HepG2 (cell line): Measurements from ENCODE around the gene ESF1. TPM values are rescaled to one million over a fixed set of nuclear protein-coding genes. Genes with fewer than 3 reads are reported as not detected.
A peak's percentile ranks its signal among the peaks of the same experiment; 100 is the strongest.

Experiments
- AFF4 ChIP-seq: sonication (generic); formaldehyde crosslinking; IDR thresholded peaks from 2 replicates; pipeline ENCODE4 v1.4.0; 2020; ENCODE audit warnings: missing genetic modification reagents
- AKAP8 ChIP-seq: sonication (generic); formaldehyde crosslinking; IDR thresholded peaks from 2 replicates; pipeline ENCODE4 v1.5.1; 2020; ENCODE audit warnings: mild to moderate bottlenecking, missing genetic modification reagents
- ATF2 ChIP-seq: sonication (generic); formaldehyde crosslinking; IDR thresholded peaks from 2 replicates; pipeline ENCODE4 v1.4.0; 2020; ENCODE audit warnings: missing genetic modification reagents
- CERS6 ChIP-seq: sonication (generic); formaldehyde crosslinking; IDR thresholded peaks from 2 replicates; pipeline ENCODE4 v1.5.0; 2020; ENCODE audit warnings: missing genetic modification reagents
- KDM5B ChIP-seq: sonication (generic); formaldehyde crosslinking; IDR thresholded peaks from 2 replicates; pipeline ENCODE4 v1.4.0; 2020; ENCODE audit warnings: missing genetic modification reagents, mild to moderate bottlenecking, borderline replicate concordance
- PAX8 ChIP-seq: sonication (generic); formaldehyde crosslinking; IDR thresholded peaks from 2 replicates; pipeline ENCODE4 v1.8.0; 2022; ENCODE audit warnings: mild to moderate bottlenecking, missing genetic modification reagents, borderline replicate concordance
- ZC3H13 ChIP-seq: sonication (generic); formaldehyde crosslinking; IDR thresholded peaks from 2 replicates; pipeline ENCODE4 v1.8.1; 2023; ENCODE audit warnings: mild to moderate bottlenecking, missing genetic modification reagents, moderate library complexity
- ZFP41 ChIP-seq: sonication (generic); formaldehyde crosslinking; IDR thresholded peaks from 2 replicates; pipeline ENCODE4 v1.4.0; 2020; ENCODE audit warnings: mild to moderate bottlenecking, missing genetic modification reagents, borderline replicate concordance
- ZNF121 ChIP-seq: sonication (generic); formaldehyde crosslinking; IDR thresholded peaks from 2 replicates; pipeline ENCODE4 v1.5.0; 2020; ENCODE audit warnings: mild to moderate bottlenecking, missing genetic modification reagents
- ZNF335 ChIP-seq: sonication (generic); formaldehyde crosslinking; IDR thresholded peaks from 2 replicates; pipeline ENCODE4 v1.4.0; 2020; ENCODE audit warnings: missing genetic modification reagents
- ZNF350 ChIP-seq: sonication (generic); formaldehyde crosslinking; IDR thresholded peaks from 2 replicates; pipeline ENCODE4 v1.4.0; 2020; ENCODE audit warnings: mild to moderate bottlenecking, low read depth, missing genetic modification reagents, borderline replicate concordance
- ZNF558 ChIP-seq: sonication (generic); formaldehyde crosslinking; IDR thresholded peaks from 2 replicates; pipeline ENCODE4 v1.9.0; 2022; ENCODE audit warnings: mild to moderate bottlenecking, missing genetic modification reagents, borderline replicate concordance
- ZNF619 ChIP-seq: sonication (generic); formaldehyde crosslinking; IDR thresholded peaks from 2 replicates; pipeline ENCODE4 v1.4.0; 2020; ENCODE audit warnings: mild to moderate bottlenecking, missing genetic modification reagents
- ZSCAN25 ChIP-seq: sonication (generic); formaldehyde crosslinking; IDR thresholded peaks from 2 replicates; pipeline ENCODE4 v1.8.0; 2022; ENCODE audit warnings: mild to moderate bottlenecking, missing genetic modification reagents
- polyA plus RNA-seq, 8 experiments: library from polyadenylated mRNA; depleted of rRNA in 3 of 8; stranded (reverse) in 7 of 8; unstranded in 1 of 8; fragments of >200 nt; fragmentation: Illumina TruSeq in 4 of 8; extraction: Trizol in 4 of 8; gene quantifications; 2 replicates each; pipeline versions ENCODE4 v1.2.1 to v1.2.3, GENCODE V29; 2011 to 2016; ENCODE audit warnings: low read depth in 4 of 8, missing spikeins in 1 of 8, mixed read lengths in 1 of 8; ENCODE audit not compliant: insufficient read depth in 1 of 8
- total RNA-seq, 5 experiments: library from RNA; depleted of rRNA; stranded (reverse); fragments of >200 nt; fragmentation: Illumina TruSeq; extraction: Trizol; gene quantifications; 2 replicates each; pipeline ENCODE4 v1.2.3, GENCODE V29; 2016; ENCODE audit warnings: low read depth in 1 of 5
- TF ChIP-seq, protein P1 (sequence below): sonication (generic); formaldehyde crosslinking; IDR thresholded peaks from 2 replicates; pipeline ENCODE4 v1.5.1; 2020; ENCODE audit warnings: missing genetic modification reagents, mild to moderate bottlenecking, borderline replicate concordance
- TF ChIP-seq, protein P2 (sequence below): sonication (generic); formaldehyde crosslinking; conservative IDR thresholded peaks from 2 replicates; pipeline ENCODE4 v1.4.0; 2020; ENCODE audit warnings: missing genetic modification reagents
- TF ChIP-seq, protein P3 (sequence below): sonication (generic); formaldehyde crosslinking; IDR thresholded peaks from 2 replicates; pipeline ENCODE4 v1.5.0; 2020; ENCODE audit warnings: missing genetic modification reagents, mild to moderate bottlenecking, borderline replicate concordance

The ESF1 gene
- total and polyA plus RNA-seq, 2 of the 13 experiments (the other 11 are each of a cell fraction or from before 2014, with no cell fraction given): 7.3 to 66.9 TPM

GRCh38 chr20:13681248-13682125 is 103.2 kb downstream of the ESF1 start (continued):
- TF ChIP-seq ATF2 (CRISPR knock-in tag) (peak; percentile 99), ZNF619 (no peak), AFF4 (CRISPR knock-in tag) (no peak), PAX8 (CRISPR knock-in tag) (no peak), ZC3H13 (no peak), ZSCAN25 (CRISPR knock-in tag) (no peak), ZNF335 (CRISPR knock-in tag) (peak; percentile 81; the same call in 1 of the 2 replicates), KDM5B (CRISPR knock-in tag) (no peak), ZNF350 (CRISPR knock-in tag) (no peak), ZNF558 (peak; percentile 70; the same call in 1 of the 2 replicates), ZNF121 (peak; percentile 86), ZFP41 (CRISPR knock-in tag) (no peak), CERS6 (CRISPR knock-in tag) (no peak), AKAP8 (no peak)
- TF ChIP-seq, protein P1, sequence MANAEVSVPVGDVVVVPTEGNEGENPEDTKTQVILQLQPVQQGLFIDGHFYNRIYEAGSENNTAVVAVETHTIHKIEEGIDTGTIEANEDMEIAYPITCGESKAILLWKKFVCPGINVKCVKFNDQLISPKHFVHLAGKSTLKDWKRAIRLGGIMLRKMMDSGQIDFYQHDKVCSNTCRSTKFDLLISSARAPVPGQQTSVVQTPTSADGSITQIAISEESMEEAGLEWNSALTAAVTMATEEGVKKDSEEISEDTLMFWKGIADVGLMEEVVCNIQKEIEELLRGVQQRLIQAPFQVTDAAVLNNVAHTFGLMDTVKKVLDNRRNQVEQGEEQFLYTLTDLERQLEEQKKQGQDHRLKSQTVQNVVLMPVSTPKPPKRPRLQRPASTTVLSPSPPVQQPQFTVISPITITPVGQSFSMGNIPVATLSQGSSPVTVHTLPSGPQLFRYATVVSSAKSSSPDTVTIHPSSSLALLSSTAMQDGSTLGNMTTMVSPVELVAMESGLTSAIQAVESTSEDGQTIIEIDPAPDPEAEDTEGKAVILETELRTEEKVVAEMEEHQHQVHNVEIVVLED (CRISPR knock-in tag): no peak
- TF ChIP-seq, protein P2, sequence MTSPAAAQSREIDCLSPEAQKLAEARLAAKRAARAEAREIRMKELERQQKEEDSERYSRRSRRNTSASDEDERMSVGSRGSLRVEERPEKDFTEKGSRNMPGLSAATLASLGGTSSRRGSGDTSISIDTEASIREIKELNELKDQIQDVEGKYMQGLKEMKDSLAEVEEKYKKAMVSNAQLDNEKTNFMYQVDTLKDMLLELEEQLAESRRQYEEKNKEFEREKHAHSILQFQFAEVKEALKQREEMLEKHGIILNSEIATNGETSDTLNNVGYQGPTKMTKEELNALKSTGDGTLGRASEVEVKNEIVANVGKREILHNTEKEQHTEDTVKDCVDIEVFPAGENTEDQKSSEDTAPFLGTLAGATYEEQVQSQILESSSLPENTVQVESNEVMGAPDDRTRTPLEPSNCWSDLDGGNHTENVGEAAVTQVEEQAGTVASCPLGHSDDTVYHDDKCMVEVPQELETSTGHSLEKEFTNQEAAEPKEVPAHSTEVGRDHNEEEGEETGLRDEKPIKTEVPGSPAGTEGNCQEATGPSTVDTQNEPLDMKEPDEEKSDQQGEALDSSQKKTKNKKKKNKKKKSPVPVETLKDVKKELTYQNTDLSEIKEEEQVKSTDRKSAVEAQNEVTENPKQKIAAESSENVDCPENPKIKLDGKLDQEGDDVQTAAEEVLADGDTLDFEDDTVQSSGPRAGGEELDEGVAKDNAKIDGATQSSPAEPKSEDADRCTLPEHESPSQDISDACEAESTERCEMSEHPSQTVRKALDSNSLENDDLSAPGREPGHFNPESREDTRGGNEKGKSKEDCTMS (CRISPR knock-in tag): no peak
- TF ChIP-seq, protein P3, sequence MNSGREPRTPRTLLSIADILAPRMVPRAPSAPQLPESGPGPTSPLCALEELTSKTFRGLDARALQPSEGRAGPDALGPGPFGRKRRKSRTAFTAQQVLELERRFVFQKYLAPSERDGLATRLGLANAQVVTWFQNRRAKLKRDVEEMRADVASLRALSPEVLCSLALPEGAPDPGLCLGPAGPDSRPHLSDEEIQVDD (CRISPR knock-in tag): no peak
